Left forelimb (tissue), 1 donor: ENCODE data around the gene F13B.
"Not testable (repeated sequence)": the region's sequence is repeated elsewhere in the genome, so short reads cannot be mapped to it uniquely, and the experiment has no call there.

Experiments
- DNase-seq: peaks from one replicate; pipeline ENCODE4 v3.0.0-alpha.2; 2018; ENCODE audit warnings: low spot score

Gene F13B, protein sequence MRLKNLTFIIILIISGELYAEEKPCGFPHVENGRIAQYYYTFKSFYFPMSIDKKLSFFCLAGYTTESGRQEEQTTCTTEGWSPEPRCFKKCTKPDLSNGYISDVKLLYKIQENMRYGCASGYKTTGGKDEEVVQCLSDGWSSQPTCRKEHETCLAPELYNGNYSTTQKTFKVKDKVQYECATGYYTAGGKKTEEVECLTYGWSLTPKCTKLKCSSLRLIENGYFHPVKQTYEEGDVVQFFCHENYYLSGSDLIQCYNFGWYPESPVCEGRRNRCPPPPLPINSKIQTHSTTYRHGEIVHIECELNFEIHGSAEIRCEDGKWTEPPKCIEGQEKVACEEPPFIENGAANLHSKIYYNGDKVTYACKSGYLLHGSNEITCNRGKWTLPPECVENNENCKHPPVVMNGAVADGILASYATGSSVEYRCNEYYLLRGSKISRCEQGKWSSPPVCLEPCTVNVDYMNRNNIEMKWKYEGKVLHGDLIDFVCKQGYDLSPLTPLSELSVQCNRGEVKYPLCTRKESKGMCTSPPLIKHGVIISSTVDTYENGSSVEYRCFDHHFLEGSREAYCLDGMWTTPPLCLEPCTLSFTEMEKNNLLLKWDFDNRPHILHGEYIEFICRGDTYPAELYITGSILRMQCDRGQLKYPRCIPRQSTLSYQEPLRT

GRCh38 chr1:197066719-197067456, at the start of gene F13B:
Gene F13B, minus strand, starts transcription at chr1:197067260. Its CDS starts 37 bp downstream, at chr1:197067223.
- DNase-seq, result no peak

DNA sequence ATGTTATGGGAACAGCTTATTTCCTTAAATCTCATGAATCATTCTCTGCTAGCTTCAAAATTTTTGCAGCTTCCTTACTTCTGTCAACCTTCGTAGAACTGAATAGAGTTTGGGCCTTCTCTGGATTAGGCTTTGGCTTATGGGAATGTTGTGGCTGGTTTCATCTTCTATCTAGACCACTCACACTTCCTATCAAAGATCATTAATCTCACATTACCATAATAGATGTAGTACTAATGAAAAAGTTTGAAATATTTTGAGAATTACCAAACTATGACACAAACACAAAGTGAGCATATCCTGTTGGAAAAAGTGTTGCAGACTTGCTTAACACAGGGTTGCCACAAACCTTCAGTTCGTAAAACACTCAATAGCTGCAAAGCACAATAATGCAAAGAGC, 49.1 kb upstream of the F13B start:
- DNase-seq, result no peak

- no peak for DNase-seq
Measured at GRCh38 chr1:197106869-197107268, 39.8 kb upstream of the F13B start.

DNA sequence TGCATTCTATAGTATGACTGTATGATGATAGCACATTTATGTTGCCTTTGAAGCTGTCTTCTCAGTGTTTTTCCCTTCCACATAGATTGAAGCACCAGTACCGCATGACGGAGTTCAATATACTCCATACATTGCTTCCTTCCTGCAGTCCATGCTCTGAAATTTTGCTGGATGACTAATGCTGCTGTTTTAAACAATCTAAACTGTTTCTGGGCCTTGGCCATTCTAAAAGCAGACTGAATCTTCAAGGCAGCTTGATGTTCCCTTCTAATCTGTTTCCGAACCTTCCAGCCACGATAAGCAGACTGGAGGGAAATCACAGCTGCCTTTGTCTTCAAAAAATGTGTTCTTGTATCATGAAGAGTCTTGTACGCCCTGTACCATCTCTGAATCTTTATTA, 36.2 kb upstream of the F13B start:
- no peak for DNase-seq

DNA sequence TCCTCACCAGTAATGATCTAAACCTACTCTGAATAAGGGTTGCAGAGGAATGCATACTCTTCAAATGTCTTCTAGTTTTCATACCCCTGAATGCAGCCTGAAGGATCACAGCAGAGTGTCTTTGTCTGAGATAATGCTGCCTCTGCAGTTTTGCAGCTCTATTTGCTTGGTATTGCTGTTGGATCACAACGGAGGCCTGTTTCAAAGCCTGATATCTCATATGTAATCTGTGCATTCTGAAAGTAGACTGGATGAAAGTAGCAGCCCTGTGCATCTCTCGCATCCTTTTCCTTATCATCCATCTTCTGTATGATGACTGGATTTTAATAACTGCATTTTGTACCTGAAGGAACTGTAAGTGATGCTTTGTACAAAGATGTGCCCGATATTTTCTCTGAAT, 34.9 kb upstream of the F13B start:
- DNase-seq, result no peak

DNA sequence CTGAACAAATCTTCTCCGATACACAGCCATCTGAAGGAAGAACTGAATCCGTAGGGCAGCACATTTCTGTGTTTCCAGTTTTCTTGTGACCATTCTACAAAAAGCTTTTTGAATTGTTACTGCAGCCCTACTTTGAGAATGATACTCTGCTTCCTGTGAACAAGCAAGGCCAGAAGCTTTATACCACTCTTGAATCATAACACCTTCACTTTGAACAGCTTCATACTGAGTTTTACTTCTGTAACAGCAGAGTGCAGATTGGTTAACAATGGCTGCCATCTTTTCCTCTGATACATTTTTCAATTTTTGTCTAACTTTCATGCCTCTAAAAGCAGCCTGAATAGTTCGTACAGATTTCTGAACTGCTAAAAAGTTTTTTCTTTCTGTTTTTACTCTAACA, 33.6 kb upstream of the F13B start:
- no peak for DNase-seq

DNA sequence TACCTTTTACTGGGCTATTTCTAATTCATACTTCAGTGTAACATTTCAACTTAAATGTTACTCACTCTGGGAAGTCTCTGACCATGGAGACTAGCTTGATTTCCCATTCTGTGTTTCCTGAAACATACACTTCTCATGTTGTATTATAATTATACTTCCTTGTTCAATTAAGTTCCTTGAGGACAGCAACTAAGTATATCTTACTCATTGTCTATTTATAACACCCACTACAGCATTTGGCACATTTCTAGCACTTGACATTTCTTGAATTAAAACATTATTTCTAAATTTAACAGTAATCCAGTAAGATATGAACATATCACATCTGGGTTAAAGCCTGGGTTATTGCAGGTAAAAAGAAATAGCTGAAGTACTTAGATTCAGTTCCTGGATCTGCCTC, 32.4 kb upstream of the F13B start:
- no peak for DNase-seq

DNA sequence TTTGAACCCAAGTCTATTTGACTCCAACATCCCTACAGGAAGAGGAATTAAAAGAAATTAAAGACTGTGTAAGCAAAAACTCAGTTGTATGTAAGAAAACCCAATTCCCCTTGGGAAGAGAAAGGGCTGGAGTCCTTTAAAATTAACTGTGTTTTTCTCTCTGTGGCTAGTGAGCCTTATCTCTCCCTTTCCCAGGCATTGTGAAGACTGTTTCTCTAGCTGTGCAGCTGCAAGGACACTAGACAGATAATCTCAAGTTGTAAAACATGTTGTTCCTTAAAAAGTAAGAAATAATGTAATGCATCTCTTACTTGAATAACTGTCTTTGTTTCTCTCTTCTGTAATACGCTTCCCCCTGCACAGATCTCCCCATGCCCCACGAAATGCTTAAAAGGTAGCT, 29.9 kb upstream of the F13B start:
- not testable (repeated sequence) for DNase-seq

- DNase-seq, result no peak
Measured at GRCh38 chr1:197096137-197096536, 29.1 kb upstream of the F13B start.

- DNase-seq, result no peak
Measured at GRCh38 chr1:197093226-197093885, 26.3 kb upstream of the F13B start.

DNA sequence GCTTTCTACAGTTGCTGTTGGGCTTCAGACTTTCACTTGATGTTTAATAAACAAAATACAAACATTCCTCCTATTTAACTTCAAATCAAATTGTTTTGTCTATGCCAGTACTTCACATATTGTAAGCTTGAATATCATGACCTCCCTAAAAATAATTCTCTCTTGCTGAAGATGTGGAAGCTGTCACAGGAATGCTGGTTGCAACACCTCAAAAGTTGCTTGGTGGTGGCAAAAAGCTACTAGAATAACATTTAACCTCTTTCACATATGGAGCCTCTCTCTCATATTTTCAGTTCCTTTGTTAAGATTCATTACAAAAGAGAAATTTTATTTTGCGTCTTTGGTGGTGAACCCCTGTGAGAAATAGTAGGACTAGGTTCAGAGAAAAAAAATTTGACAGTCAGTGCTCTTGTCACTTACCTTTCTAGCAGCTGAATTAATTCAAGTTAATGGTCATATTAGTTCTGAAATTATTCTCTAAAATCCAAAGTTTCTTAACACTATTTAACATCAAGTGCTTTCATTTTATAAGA, 25.5 kb upstream of the F13B start:
- DNase-seq, result no peak

DNA sequence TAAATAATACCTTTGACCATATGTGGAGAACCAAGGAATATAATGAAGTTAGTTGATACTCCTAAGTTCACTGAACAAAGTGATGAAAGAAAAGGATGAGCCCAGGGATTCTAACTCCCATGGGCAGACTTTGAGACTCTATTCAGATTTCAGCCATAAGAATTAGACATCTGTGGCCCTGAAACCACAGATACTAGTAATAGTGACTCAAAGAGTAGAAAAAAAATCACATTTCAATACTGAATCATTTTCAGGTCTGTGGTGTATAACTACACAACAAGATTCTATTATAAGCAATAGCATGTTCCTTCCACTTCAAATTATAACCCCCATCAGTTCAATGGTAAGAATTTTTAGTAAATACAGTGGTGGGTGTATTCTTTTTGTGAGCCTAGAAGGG, 16.4 kb upstream of the F13B start:
- DNase-seq, result no peak

GRCh38 chr1:197081117-197081753, 14.2 kb upstream of the F13B start:
- DNase-seq, result no peak

DNA sequence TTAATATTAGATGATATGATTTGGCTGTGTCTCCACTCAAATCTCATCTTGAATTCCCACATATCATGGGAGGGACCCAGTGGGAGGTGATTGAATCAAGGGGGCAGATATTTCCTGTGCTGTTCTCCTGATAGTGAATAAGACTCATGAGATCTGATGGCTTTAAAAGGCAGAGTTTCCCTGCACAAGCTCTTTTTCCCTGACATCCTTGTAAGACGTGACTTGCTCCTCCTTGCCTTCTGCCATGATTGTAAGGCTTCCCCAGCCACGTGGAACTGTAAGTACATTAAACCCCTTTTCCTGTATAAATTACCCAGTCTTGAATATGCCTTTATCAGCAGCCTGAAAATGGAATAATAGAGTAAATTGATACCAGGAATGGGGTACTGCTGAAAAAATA, 13.3 kb upstream of the F13B start:
- DNase-seq, result no peak

GRCh38 chr1:197076585-197076984, 9.5 kb upstream of the F13B start:
- DNase-seq, result no peak

DNA sequence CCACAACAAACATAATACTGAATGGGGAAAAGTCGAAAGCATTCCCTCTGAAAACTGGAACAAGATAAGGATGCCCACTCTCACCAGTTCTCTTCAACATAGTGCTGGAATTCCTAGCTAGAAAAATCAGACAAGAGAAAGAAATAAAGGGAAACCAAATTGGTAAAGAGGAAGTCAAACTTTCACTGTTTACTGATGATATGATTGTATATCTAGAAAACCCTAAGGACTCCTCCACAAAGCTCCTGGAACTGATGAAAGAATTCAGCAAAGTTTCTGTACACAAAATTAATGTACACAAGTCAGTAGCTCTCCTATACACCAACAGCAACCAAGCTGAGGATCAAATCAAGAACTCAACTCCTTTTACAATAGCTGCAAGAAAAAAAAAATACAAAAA, 6.9 kb upstream of the F13B start:
- no peak for DNase-seq

DNA sequence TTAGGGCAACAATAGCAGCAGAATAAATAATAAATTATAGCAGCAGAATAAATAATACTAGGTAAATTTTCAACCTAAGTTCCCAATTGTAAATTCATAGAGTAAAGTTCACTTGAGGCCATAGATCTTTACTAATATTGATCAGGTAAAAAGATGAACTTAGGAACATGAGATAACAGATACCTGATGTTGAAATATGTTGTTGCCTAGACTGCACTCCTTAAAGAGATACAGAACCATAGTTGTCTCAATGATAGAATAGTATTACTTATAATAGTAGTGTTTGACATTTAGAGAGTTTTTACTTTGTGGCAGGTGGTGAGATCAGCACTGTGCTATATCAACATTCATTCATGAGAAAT, 378 bp upstream of the F13B start:
- no peak for DNase-seq

- no peak for DNase-seq
Measured at GRCh38 chr1:197066277-197066676, 783 bp downstream of the F13B start.

GRCh38 chr1:197065559-197065958, 1.5 kb downstream of the F13B start:
- no peak for DNase-seq

DNA sequence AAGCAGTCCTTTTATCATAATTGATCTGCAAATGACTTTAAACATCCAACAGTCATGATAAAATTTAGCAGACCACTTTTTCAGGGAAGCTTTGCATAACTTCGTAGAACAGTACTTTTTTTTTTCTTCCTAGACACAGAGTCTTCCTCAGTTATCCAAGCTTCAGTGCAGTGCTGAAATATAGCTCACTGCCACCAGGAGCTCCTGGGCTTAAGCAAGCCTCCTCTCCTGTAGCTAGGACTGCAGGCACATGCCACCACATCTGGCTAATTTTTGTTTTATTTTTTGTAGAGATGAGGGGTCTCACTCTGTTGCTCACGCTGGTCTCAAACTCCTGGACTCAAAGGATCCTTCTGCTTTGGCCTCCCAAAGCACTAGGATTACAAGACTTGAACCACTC, 3.8 kb downstream of the F13B start:
- no peak for DNase-seq

DNA sequence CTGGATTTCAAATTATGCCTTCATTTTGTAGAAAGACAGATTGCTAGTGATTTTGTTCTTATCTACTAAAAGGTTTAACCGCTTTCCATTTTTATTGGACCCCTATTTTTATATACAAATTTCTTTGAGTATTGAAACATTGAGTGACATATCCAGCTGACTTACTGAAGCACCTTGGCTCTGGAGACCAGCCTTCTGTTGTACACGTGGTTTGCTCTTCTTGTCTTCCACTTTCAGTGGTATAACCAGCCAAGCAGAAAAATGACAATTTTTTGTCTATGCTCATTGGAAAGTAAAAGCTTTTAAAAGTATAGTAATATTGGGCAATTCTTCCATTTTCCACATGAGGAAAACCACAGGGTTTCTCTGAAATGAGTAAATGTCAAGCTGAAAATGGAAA, 4.4 kb downstream of the F13B start:
- no peak for DNase-seq

GRCh38 chr1:197049100-197049499, 18.0 kb downstream of the F13B start:
- no peak for DNase-seq
